CD14-positive monocyte (primary cell): ENCODE measurements around the gene APOD. TPM values are rescaled to one million over a fixed set of nuclear protein-coding genes. Genes with fewer than 3 reads are reported as not detected.

Experiments used
- DNase-seq, 3 donors: peaks; one replicate each; pipeline ENCODE4 v3.0.0-alpha.2; 2011 to 2022
- H2AFZ ChIP-seq: 2 replicates; pipeline ENCODE4 v1.6.0; 2012; ENCODE audit warnings: mild to moderate bottlenecking, low read depth, low read length, inconsistent platforms; ENCODE audit not compliant: insufficient read depth, poor library complexity, severe bottlenecking
- H3K27ac ChIP-seq, 2 donors: 1 replicate in 1 of 2; 2 replicates in 1 of 2; pipeline ENCODE4 v1.5.1; 2012 to 2013; ENCODE audit warnings: low read length in 2 of 2, control low read depth in 1 of 2, inconsistent platforms in 1 of 2, low read depth in 1 of 2, mild to moderate bottlenecking in 1 of 2
- H3K27me3 ChIP-seq, 2 donors: one replicate each; pipeline versions ENCODE4 v1.6.0 to v1.6.1; 2011 to 2013; ENCODE audit warnings: low read length in 2 of 2; ENCODE audit not compliant: control insufficient read depth in 2 of 2, insufficient read depth in 2 of 2
- H3K36me3 ChIP-seq, 2 donors: replicated peaks in 1 of 2; 1 replicate in 1 of 2; 2 replicates in 1 of 2; pipeline versions ENCODE4 v1.5.1 to v1.6.1; 2012 to 2013; ENCODE audit warnings: low read length in 2 of 2, control low read depth in 1 of 2, inconsistent platforms in 1 of 2, mild to moderate bottlenecking in 1 of 2; ENCODE audit not compliant: insufficient read depth in 2 of 2, control insufficient read depth in 1 of 2
- H3K4me1 ChIP-seq, 2 donors: 1 replicate in 1 of 2; 2 replicates in 1 of 2; pipeline versions ENCODE4 v1.5.1 to v1.6.1; 2012 to 2013; ENCODE audit warnings: low read length in 2 of 2, control low read depth in 1 of 2, inconsistent platforms in 1 of 2, mild to moderate bottlenecking in 1 of 2, moderate library complexity in 1 of 2; ENCODE audit not compliant: insufficient read depth in 2 of 2, control insufficient read depth in 1 of 2
- H3K4me2 ChIP-seq: replicated peaks from 2 replicates; pipeline ENCODE3; 2012; ENCODE audit warnings: low read length, moderate library complexity, mild to moderate bottlenecking; ENCODE audit not compliant: poor library complexity, severe bottlenecking; ENCODE audit errors: extremely low read depth
- H3K4me3 ChIP-seq, 3 experiments: fragments of 200-600 bp in 1 of 3; sonication (generic) in 1 of 3; replicated peaks in 1 of 3; 1 replicate in 2 of 3; 2 replicates in 1 of 3; pipeline ENCODE4 v1.5.1; 2011 to 2013; ENCODE audit warnings: low read length in 3 of 3, mild to moderate bottlenecking in 3 of 3, control low read depth in 2 of 3, low read depth in 2 of 3, inconsistent platforms in 1 of 3, moderate library complexity in 1 of 3
- H3K79me2 ChIP-seq: 2 replicates; pipeline ENCODE4 v1.6.0; 2012; ENCODE audit warnings: mild to moderate bottlenecking, control low read depth, inconsistent platforms, low read length, moderate library complexity; ENCODE audit not compliant: insufficient read depth
- H3K9ac ChIP-seq: 2 replicates; pipeline ENCODE4 v1.6.0; 2017; ENCODE audit warnings: low read length, mild to moderate bottlenecking; ENCODE audit not compliant: insufficient read depth, poor library complexity, severe bottlenecking
- H3K9me3 ChIP-seq, 2 donors: replicated peaks in 1 of 2; 1 replicate in 1 of 2; 2 replicates in 1 of 2; pipeline versions ENCODE4 v1.5.1 to v1.6.1; 2012 to 2013; ENCODE audit warnings: low read length in 2 of 2, control low read depth in 1 of 2; ENCODE audit not compliant: control insufficient read depth in 1 of 2, insufficient read depth in 1 of 2
- H4K20me1 ChIP-seq: 2 replicates; pipeline ENCODE4 v1.6.0; 2012; ENCODE audit warnings: mild to moderate bottlenecking, low read length, control low read depth, moderate library complexity; ENCODE audit not compliant: insufficient read depth
- H3K27ac Mint-ChIP-seq, 7 donors: one replicate each; pipeline ENCODE4 v1.8.0; 2020; ENCODE audit warnings: mild to moderate bottlenecking in 7 of 7, mixed read lengths in 7 of 7, moderate library complexity in 6 of 7, inconsistent platforms in 2 of 7
- H3K27me3 Mint-ChIP-seq, 3 donors: one replicate each; pipeline ENCODE4 v1.8.0; 2021 to 2022; ENCODE audit warnings: low read depth in 3 of 3, mild to moderate bottlenecking in 3 of 3, mixed read lengths in 3 of 3, moderate library complexity in 3 of 3, inconsistent platforms in 1 of 3
- H3K36me3 Mint-ChIP-seq, 2 donors: one replicate each; pipeline ENCODE4 v1.8.0; 2020; ENCODE audit warnings: mixed read lengths in 2 of 2, inconsistent platforms in 1 of 2, mild to moderate bottlenecking in 1 of 2
- H3K4me1 Mint-ChIP-seq: one replicate; pipeline ENCODE4 v1.8.0; 2020; ENCODE audit warnings: mild to moderate bottlenecking, mixed read lengths
- H3K4me3 Mint-ChIP-seq, 2 donors: one replicate each; pipeline ENCODE4 v1.8.0; 2020; ENCODE audit warnings: mild to moderate bottlenecking in 2 of 2, mixed read lengths in 2 of 2, moderate library complexity in 1 of 2
- H3K9me3 Mint-ChIP-seq, 7 donors: one replicate each; pipeline ENCODE4 v1.8.0; 2020 to 2022; ENCODE audit warnings: mixed read lengths in 7 of 7, mild to moderate bottlenecking in 6 of 7, moderate library complexity in 6 of 7, inconsistent platforms in 2 of 7
- CTCF ChIP-seq: fragments of 200-600 bp; IDR thresholded peaks from one replicate; pipeline ENCODE4 v1.8.0; 2022; ENCODE audit warnings: antibody characterized with exemption, mild to moderate bottlenecking
- WGBS: methylation state at CpG from one replicate; pipeline ENCODE4 v1.1.5; 2013; ENCODE audit warnings: missing lambda C conversion rate; ENCODE audit not compliant: insufficient coverage; 5-methylcytosine and 5-hydroxymethylcytosine counted together
- intact Hi-C, 2 donors: fragments of 100-400 bp; cut with micrococcal nuclease; formaldehyde crosslinking; loops; one replicate each; pipeline versions ENCODE4 v1.15.0 to v1.15.1; 2023
- polyA plus RNA-seq, 3 donors: library from polyadenylated mRNA; depleted of rRNA in 1 of 3; unstranded in 2 of 3; stranded (reverse) in 1 of 3; fragments of 300-500 nt in 2 of 3; fragments of >200 nt in 1 of 3; fragmentation: Illumina TruSeq in 2 of 3; gene quantifications; 1 replicate in 2 of 3; 2 replicates in 1 of 3; pipeline ENCODE4 v1.2.3, GENCODE V29; 2012 to 2021

Gene APOD
- polyA plus RNA-seq, 3 donors = not detected

- H3K27ac Mint-ChIP-seq = no peak overlapping the region
- no peak overlapping the region for H3K4me3 Mint-ChIP-seq
- H3K9me3 ChIP-seq = no peaks in the 10 kb centered on the region
- TF ChIP-seq CTCF = no peak
- no peak overlapping the region for H3K4me2 ChIP-seq
- no peaks in the 10 kb centered on the region for H3K36me3 ChIP-seq
- no peaks in the 10 kb centered on the region for H4K20me1 ChIP-seq
- no peak overlapping the region for H3K9ac ChIP-seq
- H3K4me1 ChIP-seq = no peaks in the 10 kb centered on the region
- H3K79me2 ChIP-seq = no peaks in the 10 kb centered on the region
- H3K36me3 Mint-ChIP-seq = no peaks in the 10 kb centered on the region
- peaks cover 11% of the 10 kb centered on the region for H3K4me1 Mint-ChIP-seq
- peaks cover 10 to 19% (median 15%) of the 10 kb centered on the region in 3 donors for H3K27me3 Mint-ChIP-seq
- no peak overlapping the region for H3K27ac ChIP-seq
- intact Hi-C loops = no loop called here
- H3K9me3 Mint-ChIP-seq = peaks cover 0 to 4% (median 0%) of the 10 kb centered on the region in 7 donors
- H3K4me3 ChIP-seq = no peak overlapping the region
- peaks cover 0 to 7% of the 10 kb centered on the region in 2 donors for H3K27me3 ChIP-seq
- WGBS = 98% methylated on average over 14 of the region's 19 CpGs
- DNase-seq = no peak
- H2AFZ ChIP-seq = no peak overlapping the region
These were observed 9.9 kb downstream of the APOD start for GRCh38 chr3:195573611-195574496.

- Histone ChIP-seq H2AFZ (no peak overlapping the region), H3K9ac (no peak overlapping the region), H3K79me2 (no peaks in the 10 kb centered on the region), H3K9me3 (no peaks in the 10 kb centered on the region), H3K27me3 (peaks cover 3 to 4% of the 10 kb centered on the region in 2 donors), H3K4me2 (no peak overlapping the region), H3K27ac (no peak overlapping the region), H4K20me1 (no peaks in the 10 kb centered on the region), H3K4me3 (no peak overlapping the region), H3K36me3 (no peaks in the 10 kb centered on the region), H3K4me1 (no peaks in the 10 kb centered on the region)
- DNase-seq = no peak
- intact Hi-C loops = no loop called here
- TF ChIP-seq CTCF = no peak
- no peak overlapping the region for H3K4me3 Mint-ChIP-seq
- H3K27ac Mint-ChIP-seq = no peak overlapping the region
- peaks cover 0 to 4% (median 0%) of the 10 kb centered on the region in 7 donors for H3K9me3 Mint-ChIP-seq
- peaks cover 10 to 22% (median 11%) of the 10 kb centered on the region in 3 donors for H3K27me3 Mint-ChIP-seq
- H3K36me3 Mint-ChIP-seq = no peaks in the 10 kb centered on the region
- peaks cover 10% of the 10 kb centered on the region for H3K4me1 Mint-ChIP-seq
- 94% methylated on average over 4 of the region's 6 CpGs for WGBS
These were observed 12.4 kb downstream of the APOD start for GRCh38 chr3:195571361-195571760.
